Keratinocyte (primary cell): ENCODE data around the gene SLC15A4. TPM values are rescaled to one million over a fixed set of nuclear protein-coding genes. Genes with fewer than 3 reads are reported as not detected.

Source experiments
- DNase-seq: peaks from one replicate; pipeline ENCODE4 v3.0.0-alpha.2; 2011; ENCODE audit warnings: low read depth, missing footprints, low spot score
- FAIRE-seq: peaks from 2 replicates; lab custom pipeline; 2011; peaks lifted over from hg19 to GRCh38; lab: Jason Lieb, UNC
- H2AFZ ChIP-seq: 2 replicates; pipeline ENCODE4 v1.6.0; 2012; ENCODE audit warnings: low read length, control low read depth, inconsistent platforms; ENCODE audit not compliant: control insufficient read depth
- H3K27ac ChIP-seq: 2 replicates; pipeline ENCODE4 v1.5.1; 2011; ENCODE audit warnings: low read length; ENCODE audit not compliant: control insufficient read depth, insufficient read depth
- H3K27me3 ChIP-seq: 3 replicates; pipeline ENCODE4 v1.6.0; 2011; ENCODE audit warnings: low read length; ENCODE audit not compliant: control insufficient read depth, insufficient read depth; ENCODE audit errors: extremely low read depth
- H3K36me3 ChIP-seq, 2 experiments: 2 replicates in 1 of 2; 3 replicates in 1 of 2; pipeline ENCODE4 v1.5.1; 2011; ENCODE audit warnings: low read length in 2 of 2, mild to moderate bottlenecking in 1 of 2; ENCODE audit not compliant: control insufficient read depth in 2 of 2, insufficient read depth in 2 of 2; ENCODE audit errors: extremely low read depth in 1 of 2
- H3K4me1 ChIP-seq: 3 replicates; pipeline ENCODE4 v1.5.1; 2011; ENCODE audit warnings: low read length; ENCODE audit not compliant: control insufficient read depth, insufficient read depth; ENCODE audit errors: extremely low read depth
- H3K4me2 ChIP-seq: 3 replicates; pipeline ENCODE4 v1.6.0; 2011; ENCODE audit warnings: low read depth, low read length; ENCODE audit not compliant: control insufficient read depth, insufficient read depth; ENCODE audit errors: extremely low read depth
- H3K4me3 ChIP-seq, 3 experiments: fragments of 200-600 bp in 1 of 3; sonication (generic) in 1 of 3; 2 replicates in 2 of 3; 3 replicates in 1 of 3; pipeline ENCODE4 v1.5.1; 2011 to 2016; ENCODE audit warnings: low read length in 3 of 3, mild to moderate bottlenecking in 3 of 3, control low read depth in 2 of 3, inconsistent platforms in 1 of 3, low read depth in 1 of 3, mixed read lengths in 1 of 3, mixed run types in 1 of 3, moderate library complexity in 1 of 3; ENCODE audit not compliant: control insufficient read depth in 2 of 3, insufficient read depth in 2 of 3; ENCODE audit errors: extremely low read depth in 1 of 3
- H3K79me2 ChIP-seq: 2 replicates; pipeline ENCODE4 v1.6.0; 2012; ENCODE audit warnings: low read length; ENCODE audit not compliant: control insufficient read depth, insufficient read depth
- H3K9ac ChIP-seq: 3 replicates; pipeline ENCODE4 v1.6.0; 2011; ENCODE audit warnings: low read length; ENCODE audit not compliant: control insufficient read depth, insufficient read depth; ENCODE audit errors: extremely low read depth
- H3K9me1 ChIP-seq: 3 replicates; pipeline ENCODE4 v1.6.0; 2011; ENCODE audit warnings: low read length; ENCODE audit not compliant: control insufficient read depth, insufficient read depth; ENCODE audit errors: extremely low read depth
- H3K9me3 ChIP-seq: 2 replicates; pipeline ENCODE4 v1.5.1; 2012; ENCODE audit warnings: low read depth, low read length; ENCODE audit not compliant: control insufficient read depth
- H4K20me1 ChIP-seq: 3 replicates; pipeline ENCODE4 v1.6.0; 2011; ENCODE audit warnings: low read length; ENCODE audit not compliant: control insufficient read depth, insufficient read depth; ENCODE audit errors: extremely low read depth
- EZH2 ChIP-seq: IDR thresholded peaks from one replicate; pipeline ENCODE4 v1.6.1; 2012; ENCODE audit warnings: inconsistent platforms, mild to moderate bottlenecking, low read length, moderate library complexity
- dilution Hi-C: fragments of 300-500 bp; cut with MboI; formaldehyde crosslinking; loops from one replicate; pipeline ENCODE4 v1.7.0; 2020; ENCODE audit warnings: low sequenced_read_pairs; ENCODE audit not compliant: extremely low pct_ligation_motif_present
- polyA plus RNA-seq, 5 experiments: library from polyadenylated mRNA; depleted of rRNA in 3 of 5; stranded (reverse) in 3 of 5; stranded (forward) in 1 of 5; unstranded in 1 of 5; fragments of >200 nt; gene quantifications; 1 replicate in 1 of 5; 2 replicates in 3 of 5; 3 replicates in 1 of 5; pipeline versions ENCODE4 v1.2.1 to v1.2.3, GENCODE V29; 2011 to 2012; ENCODE audit warnings: missing spikeins in 2 of 5, low read depth in 1 of 5, low replicate concordance in 1 of 5
- TF ChIP-seq, protein P1 (sequence below), 3 experiments: IDR thresholded peaks in 1 of 3; conservative IDR thresholded peaks in 1 of 3; optimal IDR thresholded peaks in 1 of 3; 2 replicates in 2 of 3; 3 replicates in 1 of 3; pipeline versions ENCODE3 to v1.5.1; 2011; ENCODE audit warnings: low read length in 3 of 3, mild to moderate bottlenecking in 3 of 3, moderate library complexity in 2 of 3, control low read depth in 1 of 3, inconsistent platforms in 1 of 3; ENCODE audit not compliant: insufficient read depth in 2 of 3; ENCODE audit errors: extremely low read depth in 1 of 3

The SLC15A4 gene
- polyA plus RNA-seq, 1 donor (not counting 4 experiments of a cell fraction or from before 2014, with no cell fraction given) = 39.3 TPM

DNA sequence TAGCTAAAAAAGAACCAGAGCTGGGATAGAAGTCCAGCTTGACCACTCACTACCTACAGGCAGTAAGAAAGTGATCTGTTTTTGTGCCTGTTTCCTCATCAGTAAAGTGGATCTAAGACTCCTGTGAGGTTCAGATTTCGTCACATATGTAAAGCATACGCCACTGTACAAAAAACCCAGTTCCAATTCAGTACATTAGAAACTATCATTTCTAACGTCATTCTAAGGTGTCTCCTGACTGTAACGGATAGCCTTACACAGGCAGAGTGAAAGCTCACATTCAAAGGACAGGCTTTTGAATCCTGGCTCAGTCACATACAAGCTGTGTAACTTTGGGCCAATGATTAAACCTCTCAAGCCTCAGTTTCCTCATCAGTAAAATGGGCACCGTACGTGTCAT is 3.5 kb downstream of the SLC15A4 start:
- DNase-seq (no peak), FAIRE-seq (no peak)
- TF ChIP-seq EZH2 = no peak
- TF ChIP-seq, protein P1, sequence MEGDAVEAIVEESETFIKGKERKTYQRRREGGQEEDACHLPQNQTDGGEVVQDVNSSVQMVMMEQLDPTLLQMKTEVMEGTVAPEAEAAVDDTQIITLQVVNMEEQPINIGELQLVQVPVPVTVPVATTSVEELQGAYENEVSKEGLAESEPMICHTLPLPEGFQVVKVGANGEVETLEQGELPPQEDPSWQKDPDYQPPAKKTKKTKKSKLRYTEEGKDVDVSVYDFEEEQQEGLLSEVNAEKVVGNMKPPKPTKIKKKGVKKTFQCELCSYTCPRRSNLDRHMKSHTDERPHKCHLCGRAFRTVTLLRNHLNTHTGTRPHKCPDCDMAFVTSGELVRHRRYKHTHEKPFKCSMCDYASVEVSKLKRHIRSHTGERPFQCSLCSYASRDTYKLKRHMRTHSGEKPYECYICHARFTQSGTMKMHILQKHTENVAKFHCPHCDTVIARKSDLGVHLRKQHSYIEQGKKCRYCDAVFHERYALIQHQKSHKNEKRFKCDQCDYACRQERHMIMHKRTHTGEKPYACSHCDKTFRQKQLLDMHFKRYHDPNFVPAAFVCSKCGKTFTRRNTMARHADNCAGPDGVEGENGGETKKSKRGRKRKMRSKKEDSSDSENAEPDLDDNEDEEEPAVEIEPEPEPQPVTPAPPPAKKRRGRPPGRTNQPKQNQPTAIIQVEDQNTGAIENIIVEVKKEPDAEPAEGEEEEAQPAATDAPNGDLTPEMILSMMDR (optimal IDR thresholded peaks at IDR 0.05 in 1 of 3, IDR thresholded peaks at IDR 0.05 in 1 of 3, conservative IDR thresholded peaks at IDR 0.05 in 1 of 3; ENCODE audit: extremely low read depth in 1 of 3, insufficient read depth in 2 of 3, low read length in 3 of 3) = no peak
- H3K79me2 ChIP-seq = peaks cover 82% of the 10 kb centered on the region
- no peaks in the 10 kb centered on the region for H3K9me3 ChIP-seq
- H3K9me1 ChIP-seq = no peaks in the 10 kb centered on the region
- peaks cover 3% of the 10 kb centered on the region for H4K20me1 ChIP-seq
- no peak overlapping the region for H2AFZ ChIP-seq
- H3K9ac ChIP-seq = no peak overlapping the region
- no peak overlapping the region for H3K4me3 ChIP-seq
- H3K27me3 ChIP-seq = no peaks in the 10 kb centered on the region
- H3K4me2 ChIP-seq = no peak overlapping the region
- dilution Hi-C loops = no loop called here
- peaks cover 25% of the 10 kb centered on the region for H3K4me1 ChIP-seq
- no peak overlapping the region for H3K27ac ChIP-seq
- peaks cover 8 to 9% of the 10 kb centered on the region in 2 experiments for H3K36me3 ChIP-seq

DNA sequence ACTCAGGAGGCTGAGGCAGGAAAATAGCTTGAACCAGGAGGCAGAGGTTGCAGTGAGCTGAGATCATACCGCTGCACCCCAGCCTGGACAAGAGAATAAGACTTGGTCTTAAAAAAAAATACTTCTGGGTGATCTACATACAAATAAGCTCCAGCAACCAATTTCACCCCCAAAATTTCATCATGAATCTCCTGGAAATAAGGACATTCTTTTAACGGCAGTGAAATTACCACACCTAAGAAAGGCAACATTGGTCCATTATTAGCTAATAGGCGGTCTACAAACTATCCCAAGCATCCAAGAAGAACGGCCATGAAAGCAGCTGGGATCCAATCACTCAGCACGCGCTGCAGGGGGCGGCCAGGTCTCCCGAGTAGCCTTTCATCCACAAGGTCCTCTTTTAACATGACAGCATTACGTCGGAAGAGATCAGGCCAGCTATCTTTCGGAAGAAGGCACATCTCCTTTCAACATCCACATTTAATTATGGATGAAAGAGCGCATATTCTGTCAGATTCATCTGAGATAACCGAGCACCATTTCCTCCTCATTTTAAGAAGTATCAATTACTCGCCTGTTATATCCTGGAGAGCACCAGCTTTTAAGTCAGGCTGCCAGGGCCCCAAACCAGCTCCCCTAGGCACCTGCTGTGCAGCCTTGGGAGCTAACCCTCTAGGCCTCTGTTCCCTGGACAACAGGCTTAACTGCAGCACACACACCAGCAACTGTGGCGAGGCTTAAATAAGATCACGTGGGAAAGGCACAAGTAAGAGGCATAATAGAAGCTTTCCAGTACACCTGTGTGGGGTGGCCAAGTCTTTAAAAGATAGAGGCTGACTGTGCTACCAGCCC is 4.2 kb downstream of the SLC15A4 start:
- no peak overlapping the region for H3K9ac ChIP-seq
- no peaks in the 10 kb centered on the region for H3K9me1 ChIP-seq
- H3K4me1 ChIP-seq = peaks cover 25% of the 10 kb centered on the region
- H3K27me3 ChIP-seq = no peaks in the 10 kb centered on the region
- H3K4me3 ChIP-seq = no peak overlapping the region
- no peaks in the 10 kb centered on the region for H3K9me3 ChIP-seq
- no peak for FAIRE-seq
- H3K36me3 ChIP-seq = peaks cover 9 to 10% of the 10 kb centered on the region in 2 experiments
- no peak for DNase-seq
- TF ChIP-seq, protein P1 (optimal IDR thresholded peaks at IDR 0.05 in 1 of 3, IDR thresholded peaks at IDR 0.05 in 1 of 3, conservative IDR thresholded peaks at IDR 0.05 in 1 of 3; ENCODE audit: extremely low read depth in 1 of 3, insufficient read depth in 2 of 3, low read length in 3 of 3) = no peak
- no peak for TF ChIP-seq EZH2
- H2AFZ ChIP-seq = no peak overlapping the region
- H3K27ac ChIP-seq = no peak overlapping the region
- dilution Hi-C loops = no loop called here
- peaks cover 3% of the 10 kb centered on the region for H4K20me1 ChIP-seq
- peaks cover 89% of the 10 kb centered on the region for H3K79me2 ChIP-seq
- H3K4me2 ChIP-seq = no peak overlapping the region
